Hematopoietic multipotent progenitor cell treated with erythropoietin and hydrocortisone succinate and interleukin-3 and kit ligand, for 17 days (in vitro differentiated cells): ENCODE measurements around the gene GDF11.

Source experiments
- DNase-seq: peaks from one replicate; pipeline ENCODE4 v3.0.0-alpha.2; 2015; ENCODE audit warnings: low spot score

GDF11 gene

GRCh38 chr12:55723516-55724225 lies 19.3 kb upstream of the GDF11 start:
- DNase-seq = no peak

- DNase-seq = peak; percentile 34
Observed at GRCh38 chr12:55724226-55724939, 18.5 kb upstream of the GDF11 start.

GRCh38 chr12:55724940-55725309 lies 18.0 kb upstream of the GDF11 start:
- DNase-seq = no peak

GRCh38 chr12:55725556-55725955 lies 17.4 kb upstream of the GDF11 start:
- no peak for DNase-seq

- DNase-seq = no peak
Observed at GRCh38 chr12:55726971-55727370, 16.0 kb upstream of the GDF11 start.

- DNase-seq = peak; percentile 23
Observed at GRCh38 chr12:55727643-55728185, 15.2 kb upstream of the GDF11 start.

- DNase-seq = no peak
Observed at GRCh38 chr12:55728186-55728938, 14.6 kb upstream of the GDF11 start.

GRCh38 chr12:55728939-55729818 lies 13.7 kb upstream of the GDF11 start, which contains the start of gene CD63:
Gene CD63 (minus strand): TSS chr12:55729009. CDS start chr12:55728341, 668 bp downstream.
- peak; percentile 21 for DNase-seq

- no peak for DNase-seq
Observed at GRCh38 chr12:55729819-55730818, 12.8 kb upstream of the GDF11 start.

- no peak for DNase-seq
Observed at GRCh38 chr12:55732288-55732687, 10.6 kb upstream of the GDF11 start.

- DNase-seq = no peak
Observed at GRCh38 chr12:55733021-55733555, 9.8 kb upstream of the GDF11 start.

GRCh38 chr12:55733858-55734257 lies 9.1 kb upstream of the GDF11 start:
- DNase-seq = no peak

GRCh38 chr12:55734595-55734994 lies 8.3 kb upstream of the GDF11 start:
- DNase-seq = no peak

GRCh38 chr12:55736076-55736475 lies 6.8 kb upstream of the GDF11 start:
- no peak for DNase-seq

GRCh38 chr12:55736780-55737580 lies 5.9 kb upstream of the GDF11 start:
- peak; percentile 50 for DNase-seq

- no peak for DNase-seq
Observed at GRCh38 chr12:55737581-55738122, 5.3 kb upstream of the GDF11 start.

GRCh38 chr12:55738123-55739024 lies 4.5 kb upstream of the GDF11 start:
- DNase-seq = peak; percentile 88

- no peak for DNase-seq
Observed at GRCh38 chr12:55739025-55739378, 3.9 kb upstream of the GDF11 start.
